ENCODE measurements around the gene MAD1L1. TPM values are rescaled to one million over a fixed set of nuclear protein-coding genes. Genes with fewer than 3 reads are reported as not detected.
A peak's percentile ranks its signal among the peaks of the same experiment; 100 is the strongest.

The MAD1L1 gene
- total and polyA plus RNA-seq, 2 of the 4 experiments (the other 2 are of a cell fraction) = 29.0 to 40.9 TPM

- no peak overlapping the region for H2BK120ac ChIP-seq (ENCODE audit: low read depth, low read length)
- no peak overlapping the region for H3K4me2 ChIP-seq (ENCODE audit: low read depth, low read length)
- intact Hi-C loops (cut with micrococcal nuclease) = no loop called here
- no peak overlapping the region for H2AFZ ChIP-seq (replicated peaks; ENCODE audit: low read length, poor library complexity)
- no TSS peak for BruUV-seq (replicated peaks)
- H3K14ac ChIP-seq (replicated peaks; ENCODE audit: low read depth, low read length) = no peak overlapping the region
- CTCF ChIA-PET = interaction anchor here (1.0 kb wide), 1 partner anchor 18 kb away, joined by 4 read pairs; no protein-coding TSS in a partner anchor
- peaks cover 6% of the 10 kb centered on the region; the same call in 1 of the 2 replicates for H4K20me1 ChIP-seq (ENCODE audit: insufficient read depth, low read length)
- peaks cover 4% of the 10 kb centered on the region; the same call in 1 of the 2 replicates for H3K9me1 ChIP-seq (ENCODE audit: insufficient read depth, low read length)
- H3K4ac ChIP-seq (ENCODE audit: low read depth, low read length) = no peak overlapping the region
- H2BK15ac ChIP-seq (ENCODE audit: low read depth, low read length) = no peak overlapping the region
- H4K91ac ChIP-seq (ENCODE audit: insufficient read depth, low read depth, low read length) = no peak overlapping the region
- peak overlapping the region; percentile 6 for H2AK9ac ChIP-seq (replicated peaks; ENCODE audit: low read depth, low read length, poor library complexity)
- no peaks in the 10 kb centered on the region for H3K4me1 ChIP-seq (ENCODE audit: control insufficient read depth, insufficient read depth, low read length)
- ATAC-seq (ENCODE audit: low read depth) = no peak
- dilution Hi-C loops (cut with HindIII; ENCODE audit: low sequenced_read_pairs, unreplicated experiment) = no loop called here
- H4K8ac ChIP-seq (ENCODE audit: low read depth in 2 of 2, low read length in 2 of 2) = no peak overlapping the region
- no peaks in the 10 kb centered on the region for H3K9me3 ChIP-seq (ENCODE audit: control insufficient read depth, insufficient read depth, low read length)
- H3K18ac ChIP-seq (ENCODE audit: low read depth, low read length) = no peak overlapping the region
- no peak overlapping the region for H2BK20ac ChIP-seq (ENCODE audit: low read depth, low read length)
- TF ChIP-seq MXI1 (IDR thresholded peaks at IDR 0.05; ENCODE audit: borderline replicate concordance, low read depth, low read length) = no peak
- TF ChIP-seq SMC3 (IDR thresholded peaks at IDR 0.05; ENCODE audit: low read depth, low read length) = no peak
- TF ChIP-seq ELK1 (IDR thresholded peaks at IDR 0.05; ENCODE audit: borderline replicate concordance, low read depth, low read length) = no peak
- TF ChIP-seq CHD1 (IDR thresholded peaks at IDR 0.05; ENCODE audit: low read depth, low read length) = no peak
- TF ChIP-seq, protein P1, sequence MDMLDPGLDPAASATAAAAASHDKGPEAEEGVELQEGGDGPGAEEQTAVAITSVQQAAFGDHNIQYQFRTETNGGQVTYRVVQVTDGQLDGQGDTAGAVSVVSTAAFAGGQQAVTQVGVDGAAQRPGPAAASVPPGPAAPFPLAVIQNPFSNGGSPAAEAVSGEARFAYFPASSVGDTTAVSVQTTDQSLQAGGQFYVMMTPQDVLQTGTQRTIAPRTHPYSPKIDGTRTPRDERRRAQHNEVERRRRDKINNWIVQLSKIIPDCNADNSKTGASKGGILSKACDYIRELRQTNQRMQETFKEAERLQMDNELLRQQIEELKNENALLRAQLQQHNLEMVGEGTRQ (IDR thresholded peaks at IDR 0.05; ENCODE audit: low read depth, low read length) = no peak
- no peak for TF ChIP-seq CEBPB (IDR thresholded peaks at IDR 0.05; ENCODE audit: low read depth, low read length)
- TF ChIP-seq RCOR1 (IDR thresholded peaks at IDR 0.05; ENCODE audit: insufficient replicate concordance, low read length) = no peak
- no peak for TF ChIP-seq BHLHE40 (IDR thresholded peaks at IDR 0.05; ENCODE audit: low read depth, low read length)
- no peak for TF ChIP-seq RFX5 (IDR thresholded peaks at IDR 0.05; ENCODE audit: low read depth, low read length)
- TF ChIP-seq POLR2A (IDR thresholded peaks at IDR 0.05; ENCODE audit: low read depth, low read length) = no peak
- TF ChIP-seq CTCF (conservative IDR thresholded peaks at IDR 0.05; ENCODE audit: low read depth, low read length) = no peak
- no peak for TF ChIP-seq MAFK (IDR thresholded peaks at IDR 0.05; ENCODE audit: low read depth, low read length)
- no peak for TF ChIP-seq NFE2L2 (IDR thresholded peaks at IDR 0.05; ENCODE audit: low read depth, low read length)
- no peak for TF ChIP-seq RAD21 (IDR thresholded peaks at IDR 0.05; ENCODE audit: low read length)
- no peak for TF ChIP-seq MAZ (IDR thresholded peaks at IDR 0.05; ENCODE audit: borderline replicate concordance, low read depth, low read length)
- no peak for TF ChIP-seq FOS (IDR thresholded peaks at IDR 0.05; ENCODE audit: low read depth, low read length)
- H3K56ac ChIP-seq (ENCODE audit: extremely low read depth, insufficient read depth, low read length) = no peak overlapping the region
- H2AK5ac ChIP-seq (ENCODE audit: low read depth, low read length) = no peak overlapping the region
- no peaks in the 10 kb centered on the region for H3K27me3 ChIP-seq (ENCODE audit: control insufficient read depth, insufficient read depth, low read length)
- no peak overlapping the region for H3K4me3 ChIP-seq (ENCODE audit: insufficient read depth, low read depth, low read length)
- H3K23ac ChIP-seq (ENCODE audit: low read depth, low read length) = no peak overlapping the region
- H2BK5ac ChIP-seq (ENCODE audit: low read depth, low read length, poor library complexity, severe bottlenecking) = no peak overlapping the region
- WGBS, 2 experiments (ENCODE audit: extremely low coverage in 2 of 2, insufficient read length in 1 of 2) = 82% methylated on average over 7 of the region's 15 CpGs; no CpG with 5 or more reads in 1 of the 2 experiments
- peaks cover 58% of the 10 kb centered on the region for H3K36me3 ChIP-seq (ENCODE audit: control insufficient read depth, insufficient read depth, low read length)
- in situ Hi-C loops (cut with MboI; ENCODE audit: low sequenced_read_pairs) = loop anchor here (10.0 kb wide), 1 partner anchor 559 kb away; no protein-coding TSS in a partner anchor
- DNase-seq = no peak
- H3K27ac ChIP-seq (ENCODE audit: insufficient read depth, low read length) = no peak overlapping the region
- peaks cover 0 to 4% of the 10 kb centered on the region in 2 experiments; a peak in 1 of 4 replicates for H3K79me1 ChIP-seq (ENCODE audit: low read depth in 1 of 2, low read length in 2 of 2)
- no peak overlapping the region for H3K9ac ChIP-seq (ENCODE audit: low read depth, low read length)
- no peak overlapping the region for H4K5ac ChIP-seq (ENCODE audit: low read depth, low read length)
- POLR2A ChIA-PET (ENCODE audit: unreplicated experiment) = no interaction called here
Measured at GRCh38 chr7:2213551-2214215, 19.1 kb downstream of the MAD1L1 start.
